Measurements from ENCODE around the gene NAMPT. TPM values are rescaled to one million over a fixed set of nuclear protein-coding genes. Genes with fewer than 3 reads are reported as not detected.
A peak's percentile ranks its signal among the peaks of the same experiment; 100 is the strongest.
"Not testable (repeated sequence)": the region's sequence is repeated elsewhere in the genome, so short reads cannot be mapped to it uniquely, and the experiment has no call there.

The NAMPT gene
- 136 TPM for total RNA-seq

DNA sequence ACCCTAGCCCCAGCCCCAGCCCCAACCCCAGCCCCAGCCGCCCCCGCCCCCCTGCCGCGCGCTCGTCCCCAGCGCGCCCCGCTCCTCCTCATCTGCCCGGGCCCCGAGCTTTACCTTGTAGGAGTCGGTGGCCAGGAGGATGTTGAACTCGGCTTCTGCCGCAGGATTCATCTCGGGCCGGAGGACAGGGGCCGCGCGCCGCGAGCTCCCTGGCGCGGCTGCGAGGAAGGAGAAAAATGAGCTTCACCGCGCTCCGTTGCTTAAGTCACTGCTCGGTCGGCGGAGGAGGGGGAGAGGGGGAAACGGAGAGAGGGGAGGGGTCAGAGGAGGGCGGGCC lies at the start of gene NAMPT:
TSS of gene NAMPT (minus strand) at position 270 of the 337 bp plus-strand sequence. CDS start at position 171, 99 bp downstream.
- DNase-seq (ENCODE audit: low spot score) (no peak), ATAC-seq (no peak)

DNA sequence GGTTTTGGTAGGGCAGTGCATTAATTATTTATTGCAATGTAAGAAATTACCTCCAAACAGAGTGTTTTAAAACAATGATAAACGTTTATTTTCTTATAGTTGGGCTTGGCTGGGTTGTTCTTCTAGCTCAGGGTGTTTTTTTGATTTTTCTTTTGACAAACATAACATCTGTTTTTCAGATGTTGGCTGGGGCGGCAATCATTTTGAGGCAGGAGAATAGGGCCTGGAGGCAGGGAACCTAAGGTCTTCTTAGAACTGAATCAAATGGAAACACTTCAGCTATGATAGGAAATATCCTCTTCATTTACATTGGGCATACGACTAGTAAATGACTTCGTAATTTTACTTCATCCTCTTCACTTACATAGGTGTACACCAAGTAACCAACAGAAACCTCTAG lies 47.4 kb upstream of the NAMPT start:
- ATAC-seq (no peak), DNase-seq (ENCODE audit: low spot score) (no peak)

DNA sequence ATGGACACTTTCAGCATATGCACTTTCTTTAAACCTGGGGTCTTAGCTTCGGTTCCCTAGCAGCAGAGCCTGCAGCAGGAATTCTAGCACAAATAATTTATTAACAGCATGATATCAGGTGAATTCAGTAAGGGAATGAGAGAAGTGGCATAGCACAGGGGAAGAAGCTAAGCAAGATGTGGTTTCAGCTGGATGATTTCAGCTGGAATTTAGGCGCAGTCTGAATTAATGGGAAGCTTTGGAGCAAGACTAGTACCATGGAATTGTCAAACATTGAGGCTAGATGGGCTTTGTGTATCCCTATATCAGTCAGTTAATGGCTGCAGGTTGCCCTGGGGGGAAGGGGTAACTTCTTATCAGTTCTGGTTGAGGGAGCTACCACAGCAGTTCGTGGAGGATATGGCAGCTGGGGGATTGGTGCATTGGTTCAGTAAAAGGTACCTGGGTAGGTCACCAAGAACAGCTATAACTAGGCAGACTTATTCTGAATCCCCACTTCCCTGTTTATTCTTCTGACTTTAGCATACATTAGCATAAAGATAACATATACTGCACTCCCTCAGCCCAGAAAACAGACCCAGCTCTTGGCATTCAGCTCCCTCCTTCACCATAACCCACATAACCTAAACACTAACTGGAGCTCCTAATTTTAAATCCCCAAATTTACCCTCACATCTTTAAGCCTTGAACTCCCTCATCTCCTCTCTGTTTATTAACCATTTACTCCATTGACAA lies 46.8 kb upstream of the NAMPT start:
- DNase-seq (ENCODE audit: low spot score), result no peak
- no peak for ATAC-seq

- ATAC-seq, result no peak
- DNase-seq (ENCODE audit: low spot score), result no peak
Observed at GRCh38 chr7:106329971-106330733, 45.4 kb upstream of the NAMPT start.

GRCh38 chr7:106329408-106329807 lies 44.6 kb upstream of the NAMPT start:
- DNase-seq (ENCODE audit: low spot score), result no peak
- ATAC-seq, result no peak

- peak; percentile 86 for ATAC-seq
- DNase-seq (ENCODE audit: low spot score), result peak; percentile 72
Observed at GRCh38 chr7:106327538-106328481, 43.0 kb upstream of the NAMPT start.

DNA sequence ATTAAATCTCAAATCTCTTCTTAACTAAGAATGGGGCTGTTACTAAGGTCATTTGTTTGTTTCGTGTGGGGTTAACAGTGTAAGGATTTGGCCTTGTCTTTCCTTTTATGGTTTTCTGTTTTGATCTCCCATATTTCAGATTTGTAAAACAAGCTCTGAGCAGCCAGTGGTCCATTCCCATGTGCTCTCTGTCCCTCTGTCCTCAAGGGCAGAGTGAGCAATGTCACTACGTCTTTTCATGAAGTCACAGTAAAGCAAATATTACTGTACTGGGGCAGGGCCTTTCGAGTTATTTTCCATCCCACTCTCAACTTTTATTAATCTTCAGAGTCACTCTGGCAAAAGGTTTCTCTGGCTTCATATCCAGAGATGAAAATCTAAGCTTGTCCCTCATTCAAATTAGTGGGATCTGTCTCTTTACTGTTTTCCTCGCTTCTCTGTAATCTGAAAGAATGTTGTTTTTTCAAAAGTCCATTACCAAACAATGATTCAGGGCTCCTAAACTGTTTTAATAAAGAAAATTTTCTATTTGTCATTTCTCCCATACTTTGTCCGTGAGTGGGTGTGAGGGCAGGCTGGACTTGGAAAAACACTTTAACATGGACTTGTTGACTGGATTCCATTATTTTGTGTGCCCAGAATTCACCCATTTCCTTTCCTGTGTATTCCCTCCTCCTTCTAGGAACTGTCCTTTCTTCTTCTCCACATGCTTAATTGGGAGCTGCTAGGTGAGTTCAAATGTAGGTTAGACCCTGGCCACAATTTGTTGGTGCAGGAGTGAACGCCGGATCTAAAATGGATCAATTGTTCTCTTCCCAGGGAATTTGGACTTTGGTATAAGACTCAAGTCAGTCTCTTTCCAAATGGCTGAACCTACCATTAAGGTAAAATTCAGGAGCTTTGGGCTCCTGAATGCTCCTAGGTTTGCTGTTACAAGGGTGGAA lies 42.1 kb upstream of the NAMPT start:
- DNase-seq (ENCODE audit: low spot score), result no peak
- peak; percentile 67 for ATAC-seq

- ATAC-seq, result not testable (repeated sequence)
Observed at GRCh38 chr7:106324509-106324908, 39.7 kb upstream of the NAMPT start.

DNA sequence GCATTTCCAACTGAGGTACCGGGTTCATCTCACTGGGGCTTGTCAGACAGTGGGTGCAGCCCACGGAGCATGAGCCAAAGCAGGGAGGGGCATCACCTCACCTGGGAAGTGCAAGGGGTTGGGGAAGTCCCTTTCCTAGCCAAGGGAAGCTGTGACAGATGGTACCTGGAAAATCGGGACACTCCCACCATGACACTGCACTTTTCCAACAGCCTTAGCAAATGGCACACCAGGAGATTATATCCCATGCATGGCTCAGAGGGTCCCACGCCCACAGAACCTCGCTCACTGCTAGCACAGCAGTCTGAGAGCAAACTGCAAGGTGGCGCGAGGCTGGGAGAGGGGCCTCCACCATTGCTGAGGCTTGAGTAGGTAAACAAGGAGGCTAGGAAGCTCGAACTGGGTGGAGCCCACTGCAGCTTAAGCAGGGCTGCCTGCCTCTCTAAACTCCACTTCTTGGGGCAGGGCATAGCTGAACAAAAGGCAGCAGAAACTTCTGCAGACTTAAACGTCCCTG lies 35.5 kb upstream of the NAMPT start:
- not testable (repeated sequence) for DNase-seq (ENCODE audit: low spot score); ATAC-seq

More at GRCh38 chr7:106324509-106324908, 39.7 kb upstream of the NAMPT start:
- DNase-seq (ENCODE audit: low spot score), result not testable (repeated sequence)

GRCh38 chr7:106318482-106318881 lies 33.7 kb upstream of the NAMPT start:
- DNase-seq (ENCODE audit: low spot score) (no peak), ATAC-seq (no peak)

GRCh38 chr7:106317971-106318370 lies 33.2 kb upstream of the NAMPT start:
- no peak for ATAC-seq
- no peak for DNase-seq (ENCODE audit: low spot score)

GRCh38 chr7:106316947-106317346 lies 32.2 kb upstream of the NAMPT start:
- ATAC-seq, result no peak
- DNase-seq (ENCODE audit: low spot score), result no peak

DNA sequence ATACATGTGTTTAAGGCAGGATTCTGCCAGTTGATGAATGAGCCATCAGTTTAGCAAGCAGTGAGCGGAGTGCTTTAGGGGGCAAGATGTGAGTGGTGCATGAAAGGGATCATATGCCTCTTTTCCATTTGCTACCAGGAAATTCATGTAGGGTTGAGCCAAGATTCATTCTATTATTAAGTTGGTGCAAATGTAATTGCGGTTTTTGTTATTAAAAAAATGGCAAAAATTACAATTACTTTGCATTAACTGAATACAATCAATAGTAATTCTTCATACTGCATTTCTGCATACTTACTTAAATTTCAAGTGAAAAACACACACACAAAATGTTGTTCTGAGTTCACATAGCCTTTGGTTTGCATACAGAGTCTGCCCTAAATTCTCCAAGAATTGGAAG lies 30.1 kb upstream of the NAMPT start:
- ATAC-seq (no peak), DNase-seq (ENCODE audit: low spot score) (no peak)

DNA sequence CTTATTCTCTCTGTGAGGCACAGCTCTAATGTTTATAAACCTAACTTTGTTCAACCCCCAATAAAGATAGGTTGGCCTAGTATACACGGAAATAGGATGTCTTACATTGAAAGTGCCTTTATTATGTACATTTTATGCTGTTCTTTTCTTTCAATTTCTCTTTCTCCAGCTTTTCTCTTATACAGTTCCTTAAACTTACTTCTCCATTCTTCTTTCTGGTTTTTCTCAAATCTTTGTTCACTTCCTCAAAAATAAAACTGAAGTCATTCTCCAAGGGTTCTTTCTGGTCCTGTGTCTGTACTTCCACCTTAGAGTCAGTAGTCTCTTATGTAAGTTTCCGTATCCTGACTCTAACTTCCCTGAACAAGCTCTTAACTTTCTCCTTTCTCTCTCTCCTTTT lies 29.2 kb upstream of the NAMPT start:
- no peak for DNase-seq (ENCODE audit: low spot score)
- no peak for ATAC-seq

GRCh38 chr7:106313456-106313901 lies 28.7 kb upstream of the NAMPT start:
- ATAC-seq, result no peak
- no peak for DNase-seq (ENCODE audit: low spot score)

- ATAC-seq, result no peak
- no peak for DNase-seq (ENCODE audit: low spot score)
Observed at GRCh38 chr7:106312906-106313305, 28.1 kb upstream of the NAMPT start.

GRCh38 chr7:106312099-106312871 lies 27.5 kb upstream of the NAMPT start:
- ATAC-seq, result no peak

GRCh38 chr7:106309362-106309761 lies 24.6 kb upstream of the NAMPT start:
- no peak for DNase-seq (ENCODE audit: low spot score)
- ATAC-seq, result no peak

More at GRCh38 chr7:106312099-106312871, 27.5 kb upstream of the NAMPT start:
- no peak for DNase-seq (ENCODE audit: low spot score)

DNA sequence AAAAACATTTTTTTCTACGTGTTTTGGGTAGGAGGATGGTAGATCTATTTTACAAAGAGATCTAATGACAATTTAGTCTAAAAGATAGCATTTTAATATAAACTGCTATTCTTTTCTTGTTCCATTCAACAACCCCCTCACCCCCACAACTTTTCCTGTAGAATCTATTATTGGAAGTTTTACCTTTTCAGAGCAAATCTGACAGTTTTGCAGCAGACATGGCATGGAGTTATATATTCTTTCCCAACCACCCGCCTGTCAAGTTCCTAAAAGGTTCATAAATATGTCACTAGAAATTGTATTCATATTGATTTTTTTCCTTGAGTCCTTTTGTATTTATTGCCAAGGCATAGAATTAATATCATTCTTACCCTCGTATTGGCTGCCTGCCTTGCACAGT lies 21.5 kb upstream of the NAMPT start:
- DNase-seq (ENCODE audit: low spot score) (no peak), ATAC-seq (no peak)
